HG02623 (cell line): ENCODE measurements around the gene SLC2A8.

Experiments
- ATAC-seq: cut with Tn5 transposase; IDR thresholded peaks from one replicate; pipeline ENCODE4 v1.9.1; 2021; ENCODE audit warnings: moderate library complexity; ENCODE audit not compliant: unreplicated experiment

SLC2A8 gene

DNA sequence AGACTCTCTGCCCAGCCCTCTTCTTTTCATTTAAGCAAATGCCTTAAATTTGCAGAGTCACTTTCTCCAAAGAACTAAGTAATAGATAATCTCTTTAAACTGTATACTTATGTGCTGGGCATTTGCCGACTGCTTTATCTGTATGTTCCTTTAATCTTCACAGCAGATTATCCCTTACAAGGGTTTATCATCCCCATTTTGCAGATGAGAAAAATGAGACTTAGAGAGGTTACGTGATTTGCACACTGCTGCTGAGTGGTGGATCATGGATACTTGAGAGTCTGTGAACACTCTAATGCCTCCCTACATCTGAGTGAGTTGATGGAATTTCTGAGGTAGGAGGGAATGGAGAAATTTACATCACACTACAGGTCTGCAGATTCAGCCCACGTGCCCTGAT is 31.4 kb downstream of the SLC2A8 start:
- no peak for ATAC-seq

DNA sequence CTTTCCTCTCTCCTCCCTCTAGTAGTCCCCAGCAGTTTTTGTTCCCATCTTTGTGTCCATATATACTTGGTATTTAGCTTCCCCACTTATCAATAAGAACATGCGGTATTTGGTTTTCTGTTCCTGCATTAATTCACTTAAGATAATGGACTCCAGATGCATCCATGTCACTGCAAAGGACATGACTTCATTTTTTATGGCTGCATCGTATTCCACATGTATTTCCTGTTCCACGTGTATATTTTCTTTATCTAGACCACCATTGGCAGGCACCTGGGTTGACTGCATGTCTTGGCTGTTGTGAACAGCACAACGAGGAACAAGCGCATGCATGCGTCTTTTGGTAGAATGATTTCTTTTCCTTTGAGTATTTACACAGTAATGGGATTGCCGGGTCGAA is 33.4 kb downstream of the SLC2A8 start:
- no peak for ATAC-seq

DNA sequence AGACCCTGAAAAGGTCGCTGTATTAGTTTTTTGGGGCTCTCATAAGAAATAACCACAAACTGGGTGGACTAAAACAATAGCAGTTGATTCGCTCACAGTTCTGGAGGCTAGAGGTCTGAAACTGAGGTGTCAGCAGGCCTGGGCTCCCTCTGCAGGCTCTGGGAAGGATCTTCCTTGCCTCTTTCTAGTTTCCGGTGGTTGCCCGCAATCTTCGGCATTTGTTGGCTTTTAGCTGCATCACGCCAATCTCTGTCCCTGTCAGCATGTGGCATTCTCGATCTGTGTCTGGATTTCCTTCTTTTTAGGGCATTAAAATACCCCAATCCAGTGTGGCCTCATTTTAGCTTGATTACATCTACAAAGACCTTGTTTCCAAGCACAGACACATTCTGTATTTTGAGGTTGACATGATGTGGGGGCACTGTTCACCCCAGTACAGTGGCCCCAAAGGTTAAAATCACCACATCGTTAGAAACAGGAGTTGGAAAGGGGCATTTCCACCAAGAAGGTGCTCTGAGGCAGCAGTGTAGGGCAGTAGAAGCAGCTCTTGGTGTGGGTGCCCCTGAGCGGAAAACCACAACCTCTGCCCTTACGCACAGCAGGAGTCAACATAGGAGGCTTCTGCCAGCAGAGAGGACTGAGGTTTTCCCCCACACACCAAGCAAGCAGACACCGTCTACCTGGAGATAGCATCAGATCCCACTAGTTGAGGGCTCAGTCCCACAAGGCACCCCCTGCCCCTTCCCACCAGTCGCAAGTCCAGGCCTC is 40.7 kb downstream of the SLC2A8 start:
- ATAC-seq: no peak

DNA sequence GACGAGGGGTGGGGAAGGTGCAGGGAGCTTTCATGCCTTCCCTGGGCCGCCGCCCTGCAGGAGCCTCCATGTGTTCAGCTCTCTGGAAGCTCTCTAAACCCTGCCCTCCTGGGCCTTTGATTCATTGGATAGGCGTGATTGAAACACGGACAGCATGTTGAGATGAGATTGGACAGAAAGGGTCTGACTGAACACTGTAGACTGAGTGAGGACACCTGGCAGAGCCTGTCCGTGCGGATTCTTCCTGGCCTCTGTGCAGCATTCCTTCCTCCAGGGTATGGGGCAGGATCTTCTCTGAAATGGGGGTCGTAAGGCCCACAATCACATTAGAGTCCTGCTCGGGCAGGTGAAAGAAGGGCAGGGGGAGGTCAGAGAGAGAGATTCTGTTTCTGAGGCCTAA is 41.4 kb downstream of the SLC2A8 start:
- ATAC-seq: no peak

DNA sequence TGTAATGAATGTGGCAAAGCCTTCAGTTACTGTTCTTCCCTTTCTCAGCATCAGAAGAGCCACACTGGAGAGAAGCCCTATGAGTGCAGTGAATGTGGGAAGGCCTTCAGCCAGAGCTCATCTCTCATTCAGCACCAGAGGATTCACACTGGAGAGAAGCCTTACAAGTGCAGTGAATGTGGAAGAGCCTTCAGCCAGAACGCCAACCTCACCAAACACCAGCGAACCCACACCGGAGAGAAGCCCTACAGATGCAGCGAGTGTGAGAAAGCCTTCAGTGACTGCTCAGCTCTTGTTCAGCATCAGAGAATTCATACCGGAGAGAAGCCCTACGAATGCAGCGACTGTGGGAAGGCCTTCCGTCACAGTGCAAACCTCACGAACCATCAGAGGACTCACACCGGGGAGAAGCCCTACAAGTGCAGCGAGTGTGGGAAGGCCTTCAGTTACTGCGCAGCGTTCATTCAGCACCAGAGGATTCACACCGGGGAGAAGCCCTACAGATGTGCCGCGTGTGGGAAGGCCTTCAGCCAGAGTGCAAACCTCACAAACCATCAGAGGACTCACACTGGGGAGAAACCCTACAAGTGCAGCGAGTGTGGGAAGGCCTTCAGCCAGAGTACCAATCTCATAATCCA is 47.4 kb downstream of the SLC2A8 start:
- no peak for ATAC-seq

DNA sequence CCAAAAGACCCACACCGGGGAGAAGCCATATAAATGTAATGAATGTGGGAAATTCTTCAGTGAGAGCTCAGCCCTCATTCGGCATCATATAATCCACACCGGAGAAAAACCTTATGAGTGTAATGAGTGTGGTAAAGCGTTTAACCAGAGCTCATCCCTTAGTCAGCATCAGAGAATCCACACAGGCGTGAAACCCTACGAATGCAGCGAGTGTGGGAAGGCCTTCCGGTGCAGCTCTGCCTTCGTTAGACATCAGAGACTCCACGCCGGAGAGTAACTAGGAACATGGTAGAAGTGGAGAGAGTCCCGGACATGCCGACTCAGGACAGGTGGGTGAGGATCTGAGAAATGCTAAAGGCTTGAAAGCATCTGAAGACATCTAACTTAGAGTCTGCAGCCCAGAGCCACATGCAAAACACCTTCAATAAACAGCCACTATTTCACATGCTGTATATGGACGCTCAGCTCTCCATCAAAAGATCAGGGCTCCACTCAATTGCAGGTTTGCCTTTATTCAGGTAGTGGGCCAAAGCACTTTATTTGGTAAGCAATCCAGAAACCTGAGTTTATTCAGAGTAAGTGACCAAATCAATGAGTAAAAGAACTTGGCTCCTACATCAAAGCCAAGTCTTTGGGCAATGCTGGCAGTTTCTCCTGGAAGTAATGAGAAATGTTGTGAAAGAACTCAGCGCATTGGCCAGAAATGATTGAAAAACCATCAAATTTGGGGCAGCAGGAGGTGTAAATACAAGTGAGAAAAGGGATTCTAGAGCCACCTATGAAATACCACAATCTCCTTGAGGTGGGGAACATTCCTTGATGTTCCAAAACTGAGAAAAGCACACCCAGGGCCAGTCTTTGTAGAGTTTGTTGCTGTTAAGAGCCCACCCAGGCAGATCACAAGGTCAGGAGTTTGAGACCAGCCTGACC is 48.2 kb downstream of the SLC2A8 start:
- no peak for ATAC-seq

DNA sequence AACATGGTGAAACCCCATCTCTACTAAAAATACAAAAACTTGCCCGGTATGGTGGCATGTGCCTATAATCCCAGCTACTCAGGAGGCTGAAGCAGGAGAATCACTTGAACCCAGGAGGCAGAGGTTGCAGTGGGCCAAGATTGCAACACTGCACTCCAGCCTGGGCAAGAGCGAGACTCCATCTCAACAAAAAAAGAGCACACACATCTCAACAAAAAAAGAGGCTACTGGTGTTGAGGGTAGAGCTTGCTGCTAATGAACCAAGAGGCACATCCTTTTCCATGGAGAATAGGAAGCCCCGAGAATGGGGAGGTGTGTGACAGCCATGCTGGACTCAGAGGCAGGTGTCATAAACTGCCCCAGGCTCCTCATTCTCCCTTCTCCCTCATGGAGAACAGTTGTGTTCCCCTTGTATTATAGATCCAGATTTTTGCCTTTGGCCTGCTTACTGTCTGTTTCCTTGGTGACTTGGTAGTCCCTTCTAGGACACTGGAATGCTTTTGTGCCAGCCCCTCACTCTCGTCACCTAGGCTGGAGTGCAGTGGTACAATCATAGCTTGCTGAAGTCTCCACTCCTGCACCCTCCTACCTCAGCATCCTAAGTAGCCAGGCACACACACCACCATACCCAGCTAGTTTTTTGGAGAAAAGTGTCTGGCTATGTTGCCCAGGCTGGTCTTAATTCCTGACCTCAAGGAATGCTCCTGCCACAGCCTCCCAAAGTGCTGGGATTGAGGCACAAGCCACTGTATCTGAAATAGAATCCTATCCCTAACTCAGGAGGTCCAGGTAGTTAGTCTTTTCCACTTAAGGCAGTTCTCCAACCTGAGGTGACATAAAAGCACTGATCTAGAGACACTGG is 49.1 kb downstream of the SLC2A8 start:
- ATAC-seq: no peak

DNA sequence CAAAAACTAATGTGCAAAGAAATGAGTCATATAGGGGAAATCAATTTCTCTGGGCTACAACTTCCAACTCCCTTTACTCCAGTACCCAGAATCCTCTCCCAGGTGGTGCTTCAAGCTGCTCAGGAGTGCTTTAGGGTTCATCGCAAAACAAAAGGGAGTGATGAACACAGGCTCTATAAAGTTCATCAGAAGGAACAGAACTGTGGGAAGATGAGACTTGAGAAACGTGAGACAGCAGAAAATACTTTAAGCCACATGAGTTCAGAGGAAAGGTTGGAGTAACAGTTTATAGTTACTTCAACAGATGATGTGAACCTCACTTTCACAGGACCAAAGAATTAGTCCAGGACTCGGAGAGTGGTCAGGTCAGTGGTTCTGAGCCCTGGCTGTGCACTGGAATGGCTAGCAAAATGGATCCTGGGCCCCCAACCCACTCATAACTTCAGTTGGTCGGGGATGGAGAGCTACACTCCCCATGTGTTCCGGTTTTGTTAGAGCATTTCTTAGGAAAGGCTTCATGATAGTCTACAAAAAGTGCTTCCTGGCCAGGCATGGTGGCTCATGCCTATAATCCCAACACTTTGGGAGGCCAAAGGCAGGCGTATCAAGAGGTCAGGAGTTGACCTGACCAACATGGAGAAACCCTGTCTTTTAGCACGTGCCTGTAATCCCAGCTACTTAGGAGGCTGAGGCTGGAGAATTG is 49.9 kb downstream of the SLC2A8 start:
- ATAC-seq: no peak

DNA sequence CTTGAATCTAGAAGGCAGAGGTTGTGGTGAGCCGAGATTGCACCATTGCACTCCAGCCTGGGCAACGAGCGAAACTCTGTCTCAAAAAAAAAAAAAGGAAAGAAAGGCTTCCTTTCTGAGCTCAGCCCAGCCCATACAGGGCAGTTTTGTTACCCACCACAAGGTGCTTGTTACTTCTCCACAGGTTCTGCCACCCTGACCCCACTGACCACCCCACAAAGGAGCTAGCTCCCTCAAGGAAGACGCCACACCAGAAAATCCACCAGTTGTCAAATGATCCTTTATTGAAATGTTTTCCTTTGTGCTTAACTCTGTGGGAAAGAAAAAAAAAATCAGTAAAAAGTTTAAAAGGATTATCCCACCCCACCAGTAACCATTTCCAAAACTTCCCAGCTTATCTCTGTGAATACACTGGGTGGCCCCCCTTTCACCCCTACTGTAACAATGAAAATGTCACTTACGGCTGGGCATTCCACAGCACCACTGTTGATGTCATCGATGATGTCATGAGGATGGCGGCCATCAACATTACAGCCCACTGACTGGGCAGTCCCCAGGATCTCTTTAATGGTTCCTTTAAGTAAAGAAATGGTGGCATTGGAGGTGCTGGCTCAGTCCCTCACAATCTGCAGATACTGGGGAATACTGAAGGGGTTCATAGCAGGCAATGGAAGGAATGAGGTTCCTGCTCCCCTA is 50.6 kb downstream of the SLC2A8 start:
- no peak for ATAC-seq

DNA sequence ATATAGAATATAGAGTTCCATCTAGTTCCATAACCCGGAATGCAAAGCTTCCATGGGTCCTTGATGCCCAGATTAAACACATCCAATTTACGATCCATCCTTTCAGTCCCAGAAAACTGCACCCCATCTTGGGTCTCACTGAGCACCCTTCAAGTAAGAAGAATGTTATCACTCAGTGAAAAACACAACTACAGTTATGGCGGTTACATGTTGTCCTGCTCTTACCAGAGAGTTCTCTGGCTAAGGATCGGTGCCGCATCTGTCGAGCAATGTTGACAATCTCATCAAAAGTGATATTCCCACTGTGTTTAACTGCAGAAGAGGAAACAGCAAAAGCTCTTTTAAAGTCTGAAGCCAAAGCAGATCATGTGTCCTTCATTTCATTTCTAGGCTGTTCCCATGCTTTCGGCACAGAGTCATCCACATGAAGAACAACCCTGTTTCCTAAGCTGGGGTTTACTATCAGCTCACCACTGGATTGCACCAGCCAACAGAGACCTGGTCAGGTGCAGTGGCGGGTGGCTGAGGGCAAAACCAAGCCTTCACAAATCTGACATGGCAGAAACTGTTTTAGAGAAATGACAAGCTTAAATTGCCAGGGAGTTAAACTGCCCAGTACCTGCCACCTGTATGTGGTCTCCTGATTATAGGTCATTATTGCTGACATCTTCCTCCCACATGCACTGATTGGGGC is 51.3 kb downstream of the SLC2A8 start:
- no peak for ATAC-seq

DNA sequence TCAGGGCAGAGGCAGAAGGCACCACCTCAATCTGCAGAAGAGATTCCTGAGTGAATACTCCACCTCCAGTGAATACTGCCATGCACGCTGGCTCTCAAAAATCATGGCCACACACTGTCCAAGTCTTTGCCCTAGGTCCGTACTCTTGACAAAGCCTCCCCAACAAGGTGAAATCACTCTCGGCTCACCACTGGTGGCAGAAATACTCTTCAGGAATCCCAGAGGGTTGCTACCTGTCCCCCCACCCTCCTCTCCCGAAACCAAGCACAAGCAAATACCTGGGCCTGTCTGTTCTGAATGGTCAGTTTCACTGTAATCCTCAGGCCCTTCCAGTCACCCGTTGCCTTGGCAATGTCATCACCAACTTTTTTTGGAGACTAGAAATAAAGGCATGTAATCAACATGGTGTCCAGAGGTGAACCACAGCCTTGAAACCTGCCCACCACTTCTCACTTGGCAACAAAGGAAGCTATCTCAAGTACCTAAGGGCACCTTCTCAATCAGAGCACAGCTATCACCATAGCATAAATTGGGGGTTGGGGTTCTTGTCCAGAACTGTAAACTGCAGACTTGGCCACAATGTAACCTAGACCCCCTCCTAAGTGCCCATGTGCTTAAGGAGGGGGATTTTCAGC is 52.5 kb downstream of the SLC2A8 start:
- ATAC-seq: no peak

DNA sequence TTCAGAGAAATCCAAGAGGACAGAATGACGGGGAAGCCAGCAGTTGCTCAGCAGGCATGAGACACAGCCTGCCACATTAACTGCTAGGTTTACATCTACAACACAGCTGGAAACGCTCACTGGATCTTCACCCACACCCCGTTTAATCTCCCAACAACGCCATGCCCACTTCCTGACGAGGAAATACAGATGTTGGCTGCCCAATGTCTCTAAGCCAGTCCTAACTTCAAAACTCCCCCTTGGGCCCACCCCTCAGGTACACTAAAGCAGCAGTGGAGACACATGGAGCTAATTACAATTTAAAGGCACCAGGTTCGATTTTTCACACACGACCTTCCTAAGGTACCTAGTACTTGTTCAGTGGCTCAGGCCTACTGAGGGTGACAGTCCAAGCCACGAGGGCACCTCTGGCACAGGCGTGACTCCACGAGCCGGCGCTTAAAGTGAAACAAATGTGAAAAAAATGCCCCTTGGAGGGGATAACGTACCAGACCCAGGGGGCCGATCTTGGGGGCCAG is 53.3 kb downstream of the SLC2A8 start:
- ATAC-seq: no peak

DNA sequence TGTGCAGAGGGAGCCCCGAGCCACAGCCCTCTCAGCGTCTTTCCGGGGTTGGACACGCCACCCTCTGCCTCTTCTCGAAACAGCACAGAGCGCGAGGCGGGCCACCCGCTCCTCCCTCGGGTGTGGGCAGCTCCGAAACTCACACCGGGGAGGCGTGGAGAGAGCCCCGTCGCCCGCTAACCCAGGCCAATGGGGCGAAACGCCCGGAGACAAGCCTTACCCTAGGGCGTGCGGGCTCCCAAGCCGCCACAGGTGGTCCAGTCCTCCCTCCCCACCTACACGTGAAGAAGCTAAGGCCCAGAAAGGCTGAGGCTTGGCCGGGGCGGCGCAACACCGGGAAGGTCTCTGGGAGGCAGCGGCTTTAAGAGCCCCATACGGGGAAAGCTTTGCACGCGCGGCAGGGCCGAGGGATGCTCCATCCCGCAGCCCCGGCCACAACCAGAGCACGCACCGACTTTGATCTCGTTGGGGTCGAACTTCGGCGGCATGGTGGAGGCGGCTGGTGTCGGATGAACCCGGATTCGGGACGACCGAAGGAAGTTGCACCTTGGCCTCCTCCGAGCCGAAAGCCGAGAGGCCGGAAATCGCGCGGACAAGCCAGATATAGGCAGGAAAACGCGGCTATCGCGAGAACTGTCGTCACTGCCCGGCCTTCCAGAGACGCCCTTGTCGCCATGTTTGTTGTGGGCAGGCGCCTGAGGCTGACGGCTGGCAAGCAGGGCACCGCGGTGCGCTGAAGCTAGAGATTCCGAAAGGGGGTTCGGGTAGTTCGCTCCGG is 54.0 kb downstream of the SLC2A8 start, which contains the start of the genes LRSAM1 and RPL12:
TSS of gene LRSAM1 (plus strand) at position 681 of the 778 bp plus-strand sequence. CDS start 3,018 bp downstream, outside the sequence.
TSS of gene RPL12 (minus strand) at position 577 of the 778 bp plus-strand sequence. CDS start at position 488, 89 bp downstream.
- ATAC-seq: peak; percentile 64

DNA sequence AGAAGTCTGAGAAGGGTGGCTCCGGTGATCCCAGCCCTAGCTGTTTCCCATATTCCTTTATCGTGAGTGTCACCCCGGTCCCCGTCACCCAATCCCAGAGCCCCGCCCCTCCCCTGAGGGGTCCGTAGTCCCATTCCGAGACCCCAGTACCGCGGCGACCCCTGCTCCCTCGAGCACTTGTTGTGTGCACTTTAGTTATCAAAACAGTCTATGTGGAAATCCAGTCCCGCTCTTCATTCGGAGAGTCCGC is 54.6 kb downstream of the SLC2A8 start:
- no peak for ATAC-seq

DNA sequence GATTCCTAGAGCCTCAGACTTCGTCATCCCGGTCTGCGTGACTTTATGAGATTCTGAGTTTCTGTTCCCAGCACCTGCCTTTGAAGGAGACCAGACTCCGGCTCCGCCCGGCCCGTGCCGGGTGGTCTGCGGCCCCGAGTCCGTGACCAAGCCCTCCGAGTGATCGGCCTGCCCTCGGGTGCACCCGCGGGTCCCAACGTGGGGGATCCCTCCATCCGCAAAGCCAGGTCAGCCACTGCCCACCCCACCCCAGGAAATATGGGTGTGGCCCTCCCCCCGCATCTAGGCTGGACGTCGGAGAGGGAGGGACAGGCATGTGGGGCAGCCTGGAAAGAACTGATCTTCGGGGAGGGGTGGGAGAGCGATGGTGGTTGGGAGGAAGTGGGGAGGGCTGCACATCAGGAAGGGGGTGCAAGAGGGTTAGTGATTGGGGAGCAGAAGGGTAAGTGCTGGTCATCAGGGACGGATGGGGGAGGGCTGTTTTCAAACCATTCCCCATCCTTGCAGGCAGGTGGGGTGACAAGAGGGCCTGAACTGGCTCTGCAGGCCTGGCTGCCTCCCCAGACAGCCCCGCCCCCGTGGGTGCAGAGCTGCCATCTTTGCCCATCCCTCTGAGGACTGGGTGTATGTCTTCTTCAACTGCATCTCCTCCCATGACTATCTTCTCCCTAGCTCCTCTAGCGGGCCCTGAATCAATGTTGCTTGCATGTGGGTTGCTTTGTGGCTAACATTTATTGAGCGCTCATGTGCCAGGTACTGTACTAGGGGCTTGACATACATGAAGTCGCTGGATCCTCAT is 55.1 kb downstream of the SLC2A8 start:
- peak; percentile 8 for ATAC-seq

DNA sequence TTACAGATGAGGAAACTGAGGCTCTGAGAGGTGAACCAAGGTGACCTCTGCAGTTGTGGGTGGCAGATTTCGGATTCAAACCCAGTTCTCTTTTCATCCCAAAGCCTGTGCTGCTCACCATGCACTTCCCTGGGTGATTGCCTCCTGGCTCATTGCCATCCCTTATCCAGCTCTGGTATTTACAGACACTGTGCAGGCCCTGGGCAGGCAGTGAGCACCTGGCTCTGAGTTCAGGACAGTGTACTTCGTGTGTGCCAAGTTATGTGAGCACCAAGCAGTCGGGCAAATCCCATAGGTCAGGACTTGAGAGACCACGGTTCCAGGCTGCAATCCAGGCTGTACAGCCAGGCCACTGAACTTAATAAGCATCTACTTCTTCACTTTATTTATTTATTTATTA is 55.7 kb downstream of the SLC2A8 start:
- no peak for ATAC-seq
